ENCODE results near the gene TSPO2.

The TSPO2 gene

GRCh38 chr6:41051873-41052272, 9.6 kb downstream of the TSPO2 start:
- no peak for DNase-seq

DNA sequence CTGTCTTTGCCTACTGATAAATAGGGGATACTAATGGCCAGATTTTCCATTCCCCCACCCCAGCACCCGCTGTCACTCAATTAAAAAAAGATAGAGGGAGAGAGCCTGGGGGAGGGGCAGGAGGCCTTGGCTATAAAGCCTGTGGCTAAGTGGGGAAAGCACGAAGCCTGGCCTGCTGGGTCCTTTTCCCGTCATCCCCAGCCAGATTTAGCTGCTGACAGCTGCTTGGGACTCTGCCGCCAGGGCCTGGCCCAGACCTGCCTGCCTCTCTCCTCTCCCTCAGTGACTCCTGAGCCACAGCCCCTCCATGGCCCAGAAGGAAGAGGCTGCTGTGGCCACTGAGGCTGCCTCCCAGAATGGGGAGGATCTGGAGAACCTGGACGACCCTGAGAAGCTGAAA, 10.8 kb downstream of the TSPO2 start, which contains the start of gene APOBEC2:
APOBEC2 (plus strand) TSS at position 162 of the 400 bp plus-strand sequence; CDS start at position 308, 146 bp downstream.
- DNase-seq, result no peak

- no peak for DNase-seq
Observed at GRCh38 chr6:41054511-41054910, 12.2 kb downstream of the TSPO2 start.

DNA sequence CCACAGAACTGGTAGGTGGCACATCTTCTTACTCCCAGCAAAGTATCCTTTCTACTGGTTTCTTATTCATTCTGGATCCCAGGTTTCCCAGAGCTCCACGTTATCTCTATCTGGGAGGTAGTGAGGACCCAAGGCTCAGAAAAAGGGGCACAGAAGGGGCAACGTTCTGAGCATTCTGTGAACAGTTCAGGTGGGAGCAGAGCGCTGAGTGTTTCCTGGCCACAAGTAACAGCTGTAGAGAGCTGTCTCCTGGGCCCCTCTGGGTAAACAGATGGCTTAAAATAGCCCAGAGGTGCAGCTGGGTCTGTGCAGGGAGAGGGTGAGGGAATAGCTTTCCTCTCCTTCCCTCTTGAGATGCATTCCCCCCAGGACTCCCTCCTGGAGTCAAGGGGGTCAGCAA, 12.9 kb downstream of the TSPO2 start:
- no peak for DNase-seq

GRCh38 chr6:41056768-41057490, 14.7 kb downstream of the TSPO2 start:
- no peak for DNase-seq

DNA sequence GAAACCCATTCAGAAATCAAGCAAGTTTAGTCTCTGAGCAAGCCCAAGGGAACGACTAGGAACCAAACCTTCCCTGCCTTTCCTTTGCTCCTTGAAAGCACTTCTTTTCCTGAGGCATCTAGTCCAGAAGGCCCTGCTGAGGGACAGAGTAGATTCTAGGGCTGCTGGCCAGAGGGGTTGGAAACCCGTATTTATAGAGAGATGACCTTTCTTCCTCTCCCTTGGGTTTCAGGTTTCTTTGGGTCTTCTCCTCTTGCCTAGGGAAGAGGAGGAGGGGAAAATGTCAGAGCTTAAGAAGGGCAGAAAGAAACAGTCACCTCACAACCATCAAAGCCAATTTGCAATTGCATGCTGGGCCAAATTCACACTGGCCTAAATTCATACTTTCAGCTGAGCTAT, 16.5 kb downstream of the TSPO2 start:
- DNase-seq, result no peak

DNA sequence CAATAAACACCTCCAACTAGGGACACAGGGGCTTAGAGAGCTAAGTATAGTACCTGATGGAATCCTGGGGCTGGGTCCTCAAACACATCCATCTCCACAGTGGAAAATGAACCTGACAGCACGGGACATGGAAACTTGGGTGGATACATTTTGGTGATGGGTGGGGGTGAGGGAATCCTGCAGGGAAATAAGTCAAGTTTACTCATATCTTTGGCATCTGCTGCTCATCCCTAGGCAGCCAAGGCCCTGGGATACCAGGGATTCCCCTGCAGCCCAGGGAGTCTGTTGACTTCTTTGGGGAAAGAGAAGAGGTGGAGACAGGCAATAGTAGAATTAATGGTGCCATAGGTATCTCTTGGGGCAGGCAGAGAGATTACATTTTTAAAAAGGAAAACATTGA, 17.3 kb downstream of the TSPO2 start:
- no peak for DNase-seq

DNA sequence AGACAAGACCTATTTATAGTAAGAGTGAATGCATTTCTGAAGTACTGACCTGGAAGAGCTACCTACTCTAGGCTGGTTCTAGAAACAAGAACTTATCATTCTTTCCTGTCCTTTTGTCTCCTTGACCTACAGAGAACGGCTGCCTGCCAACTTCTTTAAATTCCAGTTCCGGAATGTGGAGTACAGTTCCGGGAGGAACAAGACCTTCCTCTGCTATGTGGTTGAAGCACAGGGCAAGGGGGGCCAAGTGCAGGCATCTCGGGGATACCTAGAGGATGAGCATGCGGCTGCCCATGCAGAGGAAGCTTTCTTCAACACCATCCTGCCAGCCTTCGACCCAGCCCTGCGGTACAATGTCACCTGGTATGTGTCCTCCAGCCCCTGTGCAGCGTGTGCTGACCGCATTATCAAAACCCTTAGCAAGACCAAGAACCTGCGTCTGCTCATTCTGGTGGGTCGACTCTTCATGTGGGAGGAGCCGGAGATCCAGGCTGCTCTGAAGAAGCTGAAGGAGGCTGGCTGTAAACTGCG, 19.0 kb downstream of the TSPO2 start:
- no peak for DNase-seq

- DNase-seq, result no peak
Observed at GRCh38 chr6:41062056-41062455, 19.8 kb downstream of the TSPO2 start.

DNA sequence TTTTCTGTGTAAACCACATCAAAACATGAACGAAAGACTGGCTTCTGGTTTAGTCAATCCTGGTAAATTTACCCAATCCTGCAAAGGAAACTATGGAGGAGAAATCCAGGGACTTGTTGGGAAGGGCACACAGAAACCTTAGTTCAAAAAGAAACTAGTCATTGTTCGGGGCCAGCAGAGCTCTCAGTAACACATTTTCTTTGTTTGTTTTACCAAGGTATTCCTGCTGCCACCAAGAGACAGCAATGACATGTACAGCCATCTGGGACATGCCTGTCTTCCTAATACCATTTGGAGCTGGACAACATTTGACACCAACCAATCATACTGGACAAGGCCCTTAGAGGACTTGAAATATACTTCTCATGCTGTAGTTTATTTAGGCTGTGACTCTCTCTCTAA, 21.6 kb downstream of the TSPO2 start:
- no peak for DNase-seq

GRCh38 chr6:41064841-41065240, 22.6 kb downstream of the TSPO2 start:
- no peak for DNase-seq

GRCh38 chr6:41065550-41066026, 23.3 kb downstream of the TSPO2 start:
- no peak for DNase-seq

GRCh38 chr6:41066867-41067304, 24.6 kb downstream of the TSPO2 start:
- DNase-seq, result peak in 8 of 14 donors; percentile 6 to 56 (median 40)

GRCh38 chr6:41071501-41071922, 29.2 kb downstream of the TSPO2 start:
- DNase-seq, result no peak

DNA sequence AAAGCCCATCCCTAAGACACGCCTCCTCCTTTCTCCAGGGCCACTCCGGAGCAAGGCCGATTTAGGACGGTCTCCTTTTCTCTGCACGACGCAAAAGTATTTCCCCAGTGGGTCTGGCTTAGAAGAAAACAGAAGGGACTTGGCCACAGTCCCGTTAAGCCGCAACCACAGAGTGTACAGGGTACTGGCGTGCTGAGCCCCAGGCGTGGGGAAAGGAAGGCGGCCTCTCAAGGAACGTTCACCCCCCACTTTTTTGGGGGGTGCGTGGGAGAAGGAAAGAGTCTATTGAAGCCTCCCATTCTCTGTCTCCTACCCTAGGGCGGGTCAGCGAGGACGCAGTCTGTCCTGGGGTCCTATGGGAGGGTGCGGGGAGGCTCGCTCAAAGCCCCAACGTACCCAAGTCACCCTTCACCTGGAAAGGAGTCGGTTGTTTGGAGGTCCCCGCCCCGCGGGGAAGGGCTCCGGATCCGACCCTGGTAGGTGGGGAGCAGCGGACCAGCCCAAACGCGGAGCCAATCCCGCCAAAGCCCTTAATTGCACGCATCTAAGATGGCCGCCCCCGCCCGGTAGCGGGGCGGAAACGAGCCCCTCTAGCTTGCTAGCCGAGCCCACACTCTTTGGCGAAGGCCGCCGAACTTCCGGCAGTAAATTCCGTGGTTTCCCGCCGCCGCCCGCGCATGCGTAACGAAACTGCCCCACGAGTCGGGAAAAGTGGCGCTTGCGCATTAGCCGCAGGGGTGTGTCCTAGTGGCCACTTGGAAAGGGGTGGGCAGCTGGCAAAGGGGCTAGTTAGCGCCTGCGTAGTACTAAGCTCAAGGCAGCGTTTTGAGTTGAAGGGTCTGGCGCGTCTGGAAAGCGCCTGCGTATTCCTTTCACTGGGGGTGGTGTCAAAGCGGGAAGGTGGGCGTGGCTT, 29.9 kb downstream of the TSPO2 start, which contains the start of gene OARD1:
OARD1 (minus strand) TSS at position 434 of the 913 bp plus-strand sequence. CDS start 722 bp downstream, outside the sequence.
- peak; percentile 98 to 100 (median 100) for DNase-seq

DNA sequence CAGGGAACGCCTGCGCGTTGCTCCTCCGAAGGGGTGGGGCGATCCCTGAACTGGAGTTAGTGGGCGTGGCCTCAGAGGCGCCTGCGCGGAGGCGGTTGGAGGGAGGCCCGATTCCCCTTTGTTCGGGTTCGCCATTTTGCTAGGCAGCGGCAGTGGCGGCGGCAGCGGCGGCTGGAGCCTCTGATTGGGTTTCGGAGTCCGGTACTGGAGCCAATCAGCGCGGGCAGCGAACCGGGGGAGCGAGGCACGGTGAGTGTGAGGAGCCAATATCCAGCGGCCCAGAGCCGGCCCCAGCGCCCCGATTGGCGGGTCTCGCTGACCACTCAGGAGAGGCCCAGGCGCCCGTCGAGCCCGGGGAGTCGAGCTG, 30.6 kb downstream of the TSPO2 start, which contains the start of gene NFYA:
NFYA (plus strand) TSS at position 139 of the 367 bp plus-strand sequence. CDS start 6,116 bp downstream, outside the sequence.
- peak in 6 of 14 donors; percentile 100 for DNase-seq

DNA sequence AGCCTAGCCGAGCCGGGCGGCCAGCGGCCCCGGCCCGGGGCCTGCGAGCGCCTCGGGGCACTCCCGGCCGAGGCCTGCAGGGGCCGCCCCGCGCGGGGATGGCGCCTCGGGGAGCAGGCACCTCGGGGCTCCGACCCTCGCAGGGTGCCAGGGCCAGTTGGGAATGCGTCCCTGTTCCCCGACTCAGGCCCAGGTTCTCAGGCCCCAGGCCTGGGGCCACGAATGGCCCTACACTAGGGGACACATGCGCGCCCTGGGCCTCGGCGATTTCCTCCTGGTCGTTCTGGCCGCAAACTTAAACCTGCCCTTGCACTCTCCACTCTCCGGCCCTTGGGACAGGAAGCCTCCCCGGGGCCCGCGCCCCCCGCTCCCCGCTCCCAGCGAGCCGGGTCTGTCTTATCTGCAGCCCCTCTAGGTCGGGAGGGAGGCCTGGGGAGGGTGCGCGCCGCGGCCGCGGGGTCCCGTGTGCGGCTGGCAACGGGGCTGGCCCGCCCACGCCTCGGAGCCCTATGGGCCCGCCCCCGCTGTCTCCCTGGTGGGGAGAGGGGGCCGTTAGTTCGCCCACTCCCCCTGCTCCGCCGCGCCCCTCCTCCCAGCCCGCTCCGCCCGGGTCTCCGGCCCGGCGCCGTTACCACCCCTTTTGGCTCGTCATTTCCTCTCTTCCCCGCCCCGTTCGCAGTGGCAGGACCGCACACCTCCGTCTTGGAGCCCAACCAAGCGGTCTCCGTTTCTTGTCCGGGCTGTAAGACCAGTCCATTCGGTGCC, 31.1 kb downstream of the TSPO2 start:
- DNase-seq, result peak in 13 of 14 donors; percentile 17 to 80 (median 66)

DNA sequence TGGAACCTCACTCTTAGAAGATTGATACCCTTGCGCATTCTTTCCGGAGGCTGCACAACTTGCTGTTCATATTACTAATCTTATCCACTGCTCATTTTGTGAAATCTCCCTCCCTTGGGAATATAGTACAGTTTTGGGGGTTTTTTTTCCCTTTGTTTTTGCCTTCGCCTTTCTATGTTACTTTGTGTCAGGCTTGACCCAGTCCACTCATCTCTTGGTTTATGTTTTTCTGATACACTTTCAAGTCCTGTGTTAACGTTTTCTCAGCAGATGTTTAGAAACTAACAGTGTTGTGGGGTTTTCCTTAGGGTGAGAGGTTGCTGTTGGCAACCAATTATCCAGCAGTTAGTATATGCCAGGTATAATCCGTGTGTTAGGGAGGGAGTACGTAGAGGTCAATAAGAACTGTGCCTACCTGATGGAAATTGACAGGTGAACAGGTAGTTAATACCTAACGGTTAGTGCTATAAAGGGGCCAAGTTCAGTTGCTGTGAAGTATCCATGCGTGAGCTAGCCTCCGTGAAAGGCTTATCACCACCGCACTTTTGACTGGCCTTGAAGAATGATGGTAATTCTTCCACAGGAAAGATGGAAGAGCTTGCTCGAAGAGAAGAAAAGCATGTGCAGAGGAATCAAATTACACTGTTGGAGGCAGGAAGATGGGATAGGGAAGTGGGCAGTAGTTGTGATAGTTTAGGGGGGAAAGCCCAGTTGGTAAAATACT, 31.9 kb downstream of the TSPO2 start:
- DNase-seq, result no peak

GRCh38 chr6:41074692-41075436, 32.6 kb downstream of the TSPO2 start:
- DNase-seq, result peak in 1 of 14 donors; percentile 6

Data from C1 segment of cervical spinal cord (tissue), 14 donors.